Measurements from ENCODE around the gene PNMT. TPM values are rescaled to one million over a fixed set of nuclear protein-coding genes. Genes with fewer than 3 reads are reported as not detected.

The PNMT gene
- total and polyA plus RNA-seq, 2 of the 8 experiments (the other 6 are each of a cell fraction or from before 2014, with no cell fraction given) = 5.6 to 10.9 TPM

DNA sequence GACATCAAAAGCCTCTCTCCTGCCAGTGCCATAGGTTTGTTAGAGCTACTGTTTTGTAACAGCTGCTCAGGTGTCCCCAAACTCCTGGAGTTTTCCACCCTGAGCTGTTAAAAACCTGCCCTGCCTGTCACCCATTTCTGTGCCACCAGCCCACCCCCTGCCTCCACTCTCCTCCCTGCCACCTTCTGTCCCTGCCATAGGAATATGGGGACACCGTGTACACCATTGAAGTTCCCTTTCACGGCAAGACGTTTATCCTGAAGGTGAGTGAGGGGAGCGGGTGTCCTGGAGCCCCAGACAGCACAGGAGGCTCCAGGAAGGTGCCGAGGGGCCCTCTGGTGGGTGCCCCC, 8.3 kb upstream of the PNMT start:
- FAIRE-seq = no peak
- no peak overlapping the region for H3K4me2 ChIP-seq (ENCODE audit: insufficient read depth in 1 of 2, low read depth in 2 of 2, low read length in 2 of 2)
- no peak overlapping the region for H3K9ac ChIP-seq (replicated peaks in 1 of 4; ENCODE audit: extremely low read depth in 1 of 4, low read depth in 3 of 4, low read length in 3 of 4)
- 0 out of 2 replicates have a peak, but pooled peaks cover 2% of the 10 kb centered on the region for H3K79me1 ChIP-seq (ENCODE audit: low read depth, low read length)
- H3K27ac ChIP-seq (ENCODE audit: low read depth, low read length) = no peak overlapping the region
- no peak overlapping the region for H2BK12ac ChIP-seq (ENCODE audit: low read depth, low read length)
- no peak overlapping the region for H2BK120ac ChIP-seq (replicated peaks; ENCODE audit: low read depth, low read length)
- no peak overlapping the region for H2BK15ac ChIP-seq (ENCODE audit: low read length)
- H3K4me3 ChIP-seq (ENCODE audit: extremely low read depth in 1 of 4, insufficient read depth in 2 of 4, low read depth in 3 of 4, low read length in 4 of 4) = no peak overlapping the region
- 86% methylated on average over 5 of the region's 5 CpGs; no CpG with 5 or more reads in 1 of the 2 experiments for WGBS, 2 experiments (ENCODE audit: extremely low coverage in 1 of 2, insufficient coverage in 1 of 2, insufficient read length in 1 of 2, insufficient replicate concordance in 2 of 2, low coverage in 1 of 2, low lambda C conversion rate in 2 of 2, missing lambda C conversion rate in 1 of 2)
- H4K91ac ChIP-seq (replicated peaks; ENCODE audit: insufficient read length, low read length) = no peak overlapping the region
- no peak overlapping the region for H3K56ac ChIP-seq (replicated peaks; ENCODE audit: insufficient read length, low read depth, low read length)
- H4K20me1 ChIP-seq (replicated peaks in 1 of 2; ENCODE audit: control insufficient read depth in 1 of 2, insufficient read depth in 2 of 2, low read length in 2 of 2) = no peaks in the 10 kb centered on the region
- peaks cover 0 to 30% (median 24%) of the 10 kb centered on the region in 4 experiments; a peak in 6 of 7 replicates for H3K4me1 ChIP-seq (replicated peaks in 1 of 4; ENCODE audit: control insufficient read depth in 3 of 4, insufficient read depth in 4 of 4, low read length in 3 of 4)
- H3K23me2 ChIP-seq (ENCODE audit: low read depth, low read length) = no peaks in the 10 kb centered on the region
- ChIA-PET CTCF (ENCODE audit: partially characterized antibody) (interaction anchor here (0.5 to 52.4 kb wide), 6 partner anchors 9 to 71 kb away, joined by 3 to 1885 read pairs (median 4); partner anchors contain the start of genes PNMT, PPP1R1B and STARD3), POLR2A (ENCODE audit: partially characterized antibody) (interaction anchor here (1.0 to 32.5 kb wide), 2 partner anchors 8 to 31 kb away, joined by 3 to 708 read pairs; partner anchors contain the start of genes ERBB2, PGAP3 and PNMT)
- no peak overlapping the region for H4K5ac ChIP-seq (ENCODE audit: insufficient read length, low read depth, low read length)
- no peak overlapping the region for H2BK5ac ChIP-seq (ENCODE audit: low read depth, low read length)
- DNase-seq (ENCODE audit: low read depth in 1 of 2, low spot score in 2 of 2) = no peak
- no peaks in the 10 kb centered on the region for H3K27me3 ChIP-seq (replicated peaks in 1 of 4; ENCODE audit: control insufficient read depth in 3 of 4, extremely low read depth in 1 of 4, insufficient read depth in 3 of 4, low read length in 3 of 4)
- H2AK5ac ChIP-seq (ENCODE audit: low read depth, low read length) = no peak overlapping the region
- H4K8ac ChIP-seq (ENCODE audit: extremely low read depth, insufficient read depth, low read length) = no peak overlapping the region
- H3K79me2 ChIP-seq (ENCODE audit: control insufficient read depth in 1 of 2, insufficient read depth in 2 of 2, low read length in 2 of 2) = 0 out of 4 replicates have a peak, but pooled peaks cover 0 to 2% of the 10 kb centered on the region in 2 experiments
- H3K23ac ChIP-seq (ENCODE audit: insufficient read length) = no peak overlapping the region
- H2AFZ ChIP-seq (ENCODE audit: low read length) = no peak overlapping the region
- no peaks in the 10 kb centered on the region for H3K9me3 ChIP-seq (ENCODE audit: insufficient read depth in 2 of 2, low read depth in 1 of 2, low read length in 1 of 2)
- H3K18ac ChIP-seq (ENCODE audit: extremely low read depth, low read length) = no peak overlapping the region
- H2BK20ac ChIP-seq (ENCODE audit: low read length) = no peak overlapping the region
- H3K4ac ChIP-seq (replicated peaks; ENCODE audit: insufficient read length, low read depth, low read length) = no peak overlapping the region
- H3K36me3 ChIP-seq (ENCODE audit: control insufficient read depth in 2 of 4, insufficient read depth in 4 of 4, low read length in 3 of 4) = peaks cover 0 to 9% (median 3%) of the 10 kb centered on the region in 4 experiments; a peak in 3 of 8 replicates
- H3K14ac ChIP-seq (ENCODE audit: insufficient read length) = no peak overlapping the region
- TF ChIP-seq SRF (IDR thresholded peaks at IDR 0.05; ENCODE audit: low read depth, low read length) = no peak
- TF ChIP-seq NANOG (IDR thresholded peaks at IDR 0.05; ENCODE audit: insufficient read depth, low read depth, low read length, poor library complexity, severe bottlenecking) = no peak
- no peak for TF ChIP-seq FOSL1 (IDR thresholded peaks at IDR 0.05; ENCODE audit: insufficient read depth, low read depth, low read length)
- no peak for TF ChIP-seq SIN3A (conservative IDR thresholded peaks at IDR 0.05 in 1 of 2, IDR thresholded peaks at IDR 0.05 in 1 of 2; ENCODE audit: low read depth in 1 of 2, low read length in 2 of 2)
- TF ChIP-seq CTBP2 (IDR thresholded peaks at IDR 0.05; ENCODE audit: borderline replicate concordance, insufficient read depth, insufficient read length, low read length) = no peak
- no peak for TF ChIP-seq TCF12 (IDR thresholded peaks at IDR 0.05; ENCODE audit: low read depth, low read length)
- TF ChIP-seq TBP (IDR thresholded peaks at IDR 0.05; ENCODE audit: low read depth, low read length) = no peak
- no peak for TF ChIP-seq ASH2L (IDR thresholded peaks at IDR 0.05; ENCODE audit: low read length)
- TF ChIP-seq TAF7 (optimal IDR thresholded peaks at IDR 0.05; ENCODE audit: borderline replicate concordance, low read depth, low read length) = no peak
- no peak for TF ChIP-seq SP1 (IDR thresholded peaks at IDR 0.05; ENCODE audit: low read depth, low read length)
- TF ChIP-seq GABPA (IDR thresholded peaks at IDR 0.05; ENCODE audit: borderline replicate concordance, insufficient read depth, low read length) = no peak
- no peak for TF ChIP-seq MAX (IDR thresholded peaks at IDR 0.05)
- no peak for TF ChIP-seq POLR2AphosphoS5 (IDR thresholded peaks at IDR 0.05; ENCODE audit: low read depth, low read length)
- no peak for TF ChIP-seq MAFK (IDR thresholded peaks at IDR 0.05; ENCODE audit: low read depth, low read length)
